Umbilical cord (tissue), 2 donors: ENCODE data around the gene GRIK4. TPM values are rescaled to one million over a fixed set of nuclear protein-coding genes. Genes with fewer than 3 reads are reported as not detected.

Experiments used
- DNase-seq: peaks from one replicate; pipeline ENCODE4 v3.0.0-alpha.2; 2015; ENCODE audit warnings: low spot score
- total RNA-seq: library from RNA; depleted of rRNA; stranded (reverse); fragments of >200 nt; gene quantifications from one replicate; pipeline ENCODE4 v1.2.3, GENCODE V29; 2014; ENCODE audit warnings: low replicate concordance; ENCODE audit not compliant: insufficient read depth

GRIK4 gene
- total RNA-seq, 1 donor from 2014 or later: 1.2 TPM

GRCh38 chr11:120547811-120548681, 36.5 kb downstream of the GRIK4 start:
- DNase-seq: peak; percentile 82

GRCh38 chr11:120548682-120549209, 37.2 kb downstream of the GRIK4 start:
- DNase-seq: no peak

GRCh38 chr11:120549346-120549745, 37.8 kb downstream of the GRIK4 start:
- no peak for DNase-seq

- DNase-seq: no peak
Measured at GRCh38 chr11:120550007-120550406, 38.5 kb downstream of the GRIK4 start.

- no peak for DNase-seq
Measured at GRCh38 chr11:120551191-120551590, 39.6 kb downstream of the GRIK4 start.

GRCh38 chr11:120554766-120555432, 43.4 kb downstream of the GRIK4 start:
- DNase-seq: peak; percentile 71

GRCh38 chr11:120555433-120555773, 43.9 kb downstream of the GRIK4 start:
- no peak for DNase-seq

GRCh38 chr11:120556797-120557196, 45.2 kb downstream of the GRIK4 start:
- DNase-seq: no peak

GRCh38 chr11:120558744-120559431, 47.3 kb downstream of the GRIK4 start:
- DNase-seq: no peak

- no peak for DNase-seq
Measured at GRCh38 chr11:120561286-120561685, 49.7 kb downstream of the GRIK4 start.

GRCh38 chr11:120562806-120563425, 51.4 kb downstream of the GRIK4 start:
- no peak for DNase-seq

- DNase-seq: peak; percentile 44
Measured at GRCh38 chr11:120563703-120564572, 52.4 kb downstream of the GRIK4 start.

- DNase-seq: no peak
Measured at GRCh38 chr11:120564573-120565311, 53.2 kb downstream of the GRIK4 start.

- no peak for DNase-seq
Measured at GRCh38 chr11:120565466-120566155, 54.1 kb downstream of the GRIK4 start.

- no peak for DNase-seq
Measured at GRCh38 chr11:120566176-120566575, 54.6 kb downstream of the GRIK4 start.

GRCh38 chr11:120568572-120569307, 57.2 kb downstream of the GRIK4 start:
- DNase-seq: no peak

GRCh38 chr11:120569861-120570260, 58.3 kb downstream of the GRIK4 start:
- no peak for DNase-seq

- no peak for DNase-seq
Measured at GRCh38 chr11:120571476-120571875, 59.9 kb downstream of the GRIK4 start.
